GM12878 (cell line): ENCODE data around the gene C1orf232. TPM values are rescaled to one million over a fixed set of nuclear protein-coding genes. Genes with fewer than 3 reads are reported as not detected.

Experiments used
- ATAC-seq: fragments of 200-7000 bp; cut with Tn5 transposase; 3 replicates; pipeline ENCODE4 v1.9.1; 2020; ENCODE audit warnings: mild to moderate bottlenecking, moderate library complexity
- BruUV-seq: library from RNA; stranded (reverse); fragments of 400-500 nt; replicated peaks from 2 replicates; lab custom pipeline; 2021; lab: Mats Ljungman, UMichigan
- CTCF ChIA-PET: fragments of 300-600 bp; sonication (Branson Sonifier 250); formaldehyde crosslinking; extraction: SDS; loops from one replicate; lab custom pipeline; 2021; ENCODE audit warnings: inconsistent platforms; lab: Yijun Ruan, JAX
- POLR2A ChIA-PET: fragments of 350-600 bp; formaldehyde crosslinking; extraction: SDS; loops from one replicate; lab custom pipeline; 2021; ENCODE audit warnings: inconsistent platforms; lab: Charles Lee
- RAD21 ChIA-PET: fragments of 300-600 bp; sonication (Branson Sonifier 250); formaldehyde crosslinking; loops from one replicate; lab custom pipeline; 2023; ENCODE audit warnings: antibody characterized with exemption; ENCODE audit not compliant: unreplicated experiment; lab: Charles Lee
- SMC1A ChIA-PET: fragments of 300-600 bp; sonication (Branson Sonifier 250); formaldehyde crosslinking; loops from one replicate; lab custom pipeline; 2023; ENCODE audit not compliant: unreplicated experiment, uncharacterized antibody; lab: Charles Lee
- DNase-seq: peaks from one replicate; pipeline ENCODE4 v3.0.0-alpha.2; 2011; ENCODE audit warnings: low read depth, low spot score
- FAIRE-seq: peaks from 3 replicates; lab custom pipeline; 2011; peaks lifted over from hg19 to GRCh38; lab: Jason Lieb, UNC
- H2AFZ ChIP-seq: 2 replicates; pipeline ENCODE4 v1.6.0; 2011; ENCODE audit warnings: low read depth, low read length, control low read depth; ENCODE audit not compliant: control insufficient read depth
- H3K27ac ChIP-seq: 2 replicates; pipeline ENCODE4 v1.5.1; 2011; ENCODE audit warnings: control low read depth; ENCODE audit not compliant: control insufficient read depth, insufficient read depth
- H3K27me3 ChIP-seq, 2 experiments: replicated peaks in 1 of 2; 2 replicates each; pipeline versions ENCODE4 v1.6.0 to v1.6.1; 2011; ENCODE audit warnings: low read length in 1 of 2; ENCODE audit not compliant: control insufficient read depth in 2 of 2, insufficient read depth in 2 of 2
- H3K36me3 ChIP-seq, 2 experiments: 2 replicates each; pipeline ENCODE4 v1.5.1; 2011; ENCODE audit warnings: low read length in 1 of 2; ENCODE audit not compliant: control insufficient read depth in 2 of 2, insufficient read depth in 2 of 2
- H3K4me1 ChIP-seq: 2 replicates; pipeline ENCODE4 v1.6.1; 2011; ENCODE audit warnings: mild to moderate bottlenecking, low read length, moderate library complexity, mixed read lengths; ENCODE audit not compliant: control insufficient read depth, insufficient read depth
- H3K4me2 ChIP-seq: 2 replicates; pipeline ENCODE4 v1.6.0; 2011; ENCODE audit warnings: control low read depth; ENCODE audit not compliant: control insufficient read depth, insufficient read depth
- H3K4me3 ChIP-seq: fragments of 200-600 bp; sonication (generic); 2 replicates; pipeline ENCODE4 v1.5.1; 2016
- H3K79me2 ChIP-seq: 2 replicates; pipeline ENCODE4 v1.6.0; 2011; ENCODE audit warnings: low read length; ENCODE audit not compliant: control insufficient read depth, insufficient read depth
- H3K9ac ChIP-seq: 2 replicates; pipeline ENCODE4 v1.8.0; 2011; ENCODE audit warnings: low read length, control low read depth, mixed read lengths; ENCODE audit not compliant: control insufficient read depth, insufficient read depth
- H3K9me3 ChIP-seq: replicated peaks from 3 replicates; pipeline ENCODE4 v1.5.1; 2011; ENCODE audit warnings: mild to moderate bottlenecking, low read length; ENCODE audit not compliant: control insufficient read depth, insufficient read depth
- H4K20me1 ChIP-seq: 2 replicates; pipeline ENCODE4 v1.6.0; 2011; ENCODE audit not compliant: control insufficient read depth, insufficient read depth
- CBFB ChIP-seq: IDR thresholded peaks from 2 replicates; pipeline ENCODE4 v1.6.1; 2016; ENCODE audit warnings: antibody characterized with exemption, low read depth
- ESRRA ChIP-seq: IDR thresholded peaks from 2 replicates; pipeline ENCODE4 v1.6.1; 2012; ENCODE audit warnings: mild to moderate bottlenecking, low read length, improper control_type of control experiment
- HDGF ChIP-seq: fragments of 450-650 bp; IDR thresholded peaks from 2 replicates; pipeline ENCODE4 v1.6.1; 2016; ENCODE audit warnings: antibody characterized with exemption
- HSF1 ChIP-seq: fragments of 150-350 bp; IDR thresholded peaks from 2 replicates; pipeline ENCODE4 v1.6.1; 2014; ENCODE audit warnings: mild to moderate bottlenecking, low read depth, low read length
- JUND ChIP-seq: IDR thresholded peaks from 2 replicates; pipeline ENCODE4 v1.6.1; 2012; ENCODE audit warnings: low read depth, mild to moderate bottlenecking, low read length, improper control_type of control experiment, moderate library complexity
- MLLT1 ChIP-seq: fragments of 450-650 bp; IDR thresholded peaks from 2 replicates; pipeline ENCODE4 v1.6.1; 2016; ENCODE audit warnings: mild to moderate bottlenecking
- NFYB ChIP-seq: IDR thresholded peaks from 2 replicates; pipeline ENCODE4 v1.6.1; 2011; ENCODE audit warnings: low read depth, mild to moderate bottlenecking, low read length, improper control_type of control experiment, moderate library complexity; ENCODE audit not compliant: insufficient read depth
- NR2C2 ChIP-seq: IDR thresholded peaks from 2 replicates; pipeline ENCODE4 v1.6.1; 2011; ENCODE audit warnings: borderline replicate concordance, low read depth; ENCODE audit not compliant: control insufficient read depth, insufficient read length
- RAD21 ChIP-seq: IDR thresholded peaks from 2 replicates; pipeline ENCODE4 v1.6.1; 2011; ENCODE audit warnings: mild to moderate bottlenecking, low read depth, low read length, moderate library complexity; ENCODE audit not compliant: insufficient read depth
- RBBP5 ChIP-seq: fragments of 200-600 bp; sonication (generic); conservative IDR thresholded peaks from 2 replicates; pipeline ENCODE4 v1.6.1; 2016
- RELB ChIP-seq: fragments of 450-650 bp; IDR thresholded peaks from 2 replicates; pipeline ENCODE4 v1.6.1; 2017; ENCODE audit warnings: low read depth, mild to moderate bottlenecking, moderate library complexity
- RFX5 ChIP-seq: IDR thresholded peaks from 2 replicates; pipeline ENCODE4 v1.6.1; 2011; ENCODE audit warnings: low read depth, low read length, improper control_type of control experiment
- ZBTB4 ChIP-seq: fragments of 450-650 bp; formaldehyde crosslinking; IDR thresholded peaks from 2 replicates; pipeline ENCODE4 v1.4.0; 2022; ENCODE audit warnings: mild to moderate bottlenecking, moderate library complexity
- ZNF24 ChIP-seq: fragments of 450-650 bp; IDR thresholded peaks from 2 replicates; pipeline ENCODE4 v1.6.1; 2017; ENCODE audit warnings: antibody characterized with exemption, mild to moderate bottlenecking
- WGBS: methylation state at CpG from one replicate; pipeline ENCODE4 v1.1.6; 2016; ENCODE audit warnings: low lambda C conversion rate; ENCODE audit not compliant: insufficient replicate concordance, insufficient coverage; ENCODE audit errors: missing lambda C conversion rate; 5-methylcytosine and 5-hydroxymethylcytosine counted together
- in situ Hi-C: fragments of 300-500 bp; cut with MboI; formaldehyde crosslinking; loops from 9 replicates; pipeline ENCODE4 v1.14.3; 2018; ENCODE audit warnings: mixed read lengths
- intact Hi-C: fragments of 100-400 bp; cut with micrococcal nuclease; formaldehyde crosslinking; loops from one replicate; pipeline ENCODE4 v1.14.2; 2022; ENCODE audit not compliant: unreplicated experiment
- polyA plus RNA-seq, 11 experiments: library from polyadenylated mRNA; depleted of rRNA in 4 of 11; unstranded in 6 of 11; stranded (reverse) in 5 of 11; fragments of >200 nt; fragmentation: Nextera tagmentation in 4 of 11; fragmentation: Illumina TruSeq in 1 of 11; extraction: Ambion mirVana in 4 of 11; extraction: Trizol in 1 of 11; gene quantifications; 1 replicate in 1 of 11; 2 replicates in 10 of 11; pipeline versions ENCODE4 v1.2.1 to v1.2.3, GENCODE V29; 2011 to 2016; ENCODE audit warnings: inconsistent platforms in 2 of 11, missing spikeins in 2 of 11, low read depth in 1 of 11
- total RNA-seq, 4 experiments: library from RNA; depleted of rRNA in 3 of 4; stranded (reverse); fragments of >200 nt in 3 of 4; fragmentation: Illumina TruSeq in 1 of 4; extraction: Trizol in 1 of 4; gene quantifications; 2 replicates each; pipeline versions ENCODE4 v1.2.1 to v1.2.3, GENCODE V29; 2013 to 2021

The C1orf232 gene
- total and polyA plus RNA-seq, 10 of the 15 experiments (the other 5 are each of a cell fraction or from before 2014, with no cell fraction given) = not detected

GRCh38 chr1:26215246-26215645, 46.5 kb upstream of the C1orf232 start (continued):
- no peak for TF ChIP-seq ZBTB4
- TF ChIP-seq, all 136 proteins: peak for 0

GRCh38 chr1:26213335-26213905, 44.7 kb upstream of the C1orf232 start:
- no peaks in the 10 kb centered on the region for H3K9me3 ChIP-seq
- ChIA-PET SMC1A (interaction anchor here (0.6 kb wide), 1 partner anchor 8 kb away, joined by 3 read pairs; no protein-coding TSS in a partner anchor), RAD21 (no interaction called here), CTCF (interaction anchor here (0.6 to 1.4 kb wide), 2 partner anchors 85 to 204 kb away, joined by 4 read pairs; no protein-coding TSS in a partner anchor), POLR2A (no interaction called here)
- intact Hi-C loops = no loop called here
- H3K4me3 ChIP-seq = no peak overlapping the region
- H3K27me3 ChIP-seq = no peaks in the 10 kb centered on the region
- in situ Hi-C loops = no loop called here
- FAIRE-seq = no peak
- H3K4me2 ChIP-seq = no peak overlapping the region
- no peaks in the 10 kb centered on the region for H4K20me1 ChIP-seq
- no peaks in the 10 kb centered on the region for H3K36me3 ChIP-seq
- H3K27ac ChIP-seq = no peak overlapping the region
- 48% methylated on average over 6 of the region's 6 CpGs for WGBS
- no peaks in the 10 kb centered on the region for H3K79me2 ChIP-seq
- H2AFZ ChIP-seq = no peak overlapping the region
- no peak overlapping the region for H3K9ac ChIP-seq
- no TSS peak for BruUV-seq
- no peaks in the 10 kb centered on the region for H3K4me1 ChIP-seq
- ATAC-seq = no peak
- no peak for DNase-seq
- TF ChIP-seq RELB (no peak), RBBP5 (no peak), NFYB (no peak), ZNF24 (no peak), HSF1 (no peak), MLLT1 (no peak), CBFB (no peak), ESRRA (no peak), JUND (no peak), HDGF (no peak), RFX5 (no peak), RAD21 (no peak), NR2C2 (no peak)
